ENCODE measurements around the gene EML4.
A peak's percentile ranks its signal among the peaks of the same experiment; 100 is the strongest.
"Not testable (repeated sequence)": the region's sequence is repeated elsewhere in the genome, so short reads cannot be mapped to it uniquely, and the experiment has no call there.

EML4 gene

GRCh38 chr2:42267530-42267929, 98.4 kb downstream of the EML4 start:
- DNase-seq, result no peak

- DNase-seq, result no peak
These were observed 99.5 kb downstream of the EML4 start for GRCh38 chr2:42268528-42269151.

GRCh38 chr2:42270757-42271156, 101.6 kb downstream of the EML4 start:
- DNase-seq, result no peak

- DNase-seq, result not testable (repeated sequence)
These were observed 102.1 kb downstream of the EML4 start for GRCh38 chr2:42271246-42271645.

GRCh38 chr2:42274863-42275262, 105.7 kb downstream of the EML4 start:
- DNase-seq, result no peak

GRCh38 chr2:42281416-42282081, 112.4 kb downstream of the EML4 start:
- DNase-seq, result no peak

GRCh38 chr2:42284019-42284418, 114.9 kb downstream of the EML4 start:
- DNase-seq, result no peak

GRCh38 chr2:42286268-42286946, 117.3 kb downstream of the EML4 start:
- DNase-seq, result no peak

GRCh38 chr2:42288811-42289210, 119.7 kb downstream of the EML4 start:
- no peak for DNase-seq

GRCh38 chr2:42289222-42289621, 120.1 kb downstream of the EML4 start:
- DNase-seq, result no peak

GRCh38 chr2:42290005-42290404, 120.9 kb downstream of the EML4 start:
- DNase-seq, result no peak

GRCh38 chr2:42293019-42293418, 123.9 kb downstream of the EML4 start:
- DNase-seq, result no peak

- DNase-seq, result no peak
These were observed 127.1 kb downstream of the EML4 start for GRCh38 chr2:42296226-42296625.

- DNase-seq, result no peak
These were observed 128.3 kb downstream of the EML4 start for GRCh38 chr2:42297322-42297936.

GRCh38 chr2:42298132-42298531, 129.0 kb downstream of the EML4 start:
- DNase-seq, result no peak

- no peak for DNase-seq
These were observed 130.0 kb downstream of the EML4 start for GRCh38 chr2:42298996-42299754.

GRCh38 chr2:42300527-42300926, 131.4 kb downstream of the EML4 start:
- DNase-seq, result no peak

- peak; percentile 18 for DNase-seq
These were observed 134.1 kb downstream of the EML4 start for GRCh38 chr2:42303252-42303651.

- no peak for DNase-seq
These were observed 135.0 kb downstream of the EML4 start for GRCh38 chr2:42304059-42304713.

GRCh38 chr2:42307180-42307579, 138.0 kb downstream of the EML4 start:
- DNase-seq, result no peak

GRCh38 chr2:42309366-42309765, 140.2 kb downstream of the EML4 start:
- no peak for DNase-seq

- DNase-seq, result no peak
These were observed 140.9 kb downstream of the EML4 start for GRCh38 chr2:42310007-42310515.

All from NCI-H510A (cell line).